Middle frontal gyrus (tissue), 1 donor: ENCODE data around the gene OR2AK2.

Source experiments
- DNase-seq: peaks from one replicate; pipeline ENCODE4 v3.0.0-alpha.2; 2015; ENCODE audit warnings: low spot score; ENCODE audit errors: extremely low spot score

The OR2AK2 gene

DNA sequence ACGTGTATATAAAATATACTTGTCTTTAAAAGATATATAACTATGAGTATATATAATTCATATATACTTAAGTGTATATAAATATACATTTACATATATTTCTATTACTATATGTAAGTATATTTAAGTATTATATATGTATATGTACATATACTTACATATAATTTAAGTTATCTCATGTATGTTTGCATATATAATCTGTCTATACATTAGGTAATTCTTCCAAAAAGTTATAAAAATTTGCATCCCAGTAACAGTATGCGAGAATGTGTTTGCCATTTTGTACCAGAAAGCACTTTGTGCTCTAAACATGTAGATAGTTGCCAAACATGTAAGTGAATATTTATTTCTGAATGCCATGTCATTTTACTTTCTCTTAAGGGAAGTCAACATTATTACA, at the start of gene OR2AK2:
OR2AK2 (plus strand) TSS at position 301 of the 400 bp plus-strand sequence. CDS start 144 bp downstream, outside the sequence.
- no peak for DNase-seq

DNA sequence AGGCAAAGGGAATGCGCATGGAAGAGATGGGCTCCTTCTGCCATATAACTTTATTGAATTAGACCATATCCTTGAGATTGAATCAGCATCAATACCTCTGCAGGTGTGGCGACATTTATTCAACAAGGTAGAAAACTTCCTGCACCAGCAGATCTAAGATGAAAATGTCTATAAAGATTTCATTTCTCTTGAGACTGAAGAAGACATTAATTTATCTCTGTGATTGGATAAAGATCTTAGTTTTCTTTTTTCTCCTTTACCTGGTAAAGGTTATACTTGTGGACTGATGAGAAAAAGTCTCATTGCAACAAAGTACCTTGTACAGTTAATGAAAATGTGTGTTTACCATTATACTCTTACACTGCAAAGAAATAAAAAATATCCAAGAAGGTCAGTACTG, 45.1 kb upstream of the OR2AK2 start, which contains the start of gene OR2T8:
OR2T8 (plus strand) TSS at position 301 of the 400 bp plus-strand sequence. CDS start 766 bp downstream, outside the sequence.
- no peak for DNase-seq

GRCh38 chr1:247923941-247924340, 41.1 kb upstream of the OR2AK2 start:
- DNase-seq = no peak

GRCh38 chr1:247924868-247925267, 40.2 kb upstream of the OR2AK2 start, which contains the start of gene OR2AJ1:
Gene OR2AJ1 (plus strand): TSS chr1:247924889. CDS start chr1:247933769, 8,880 bp downstream.
- no peak for DNase-seq

GRCh38 chr1:247933989-247934388, 31.0 kb upstream of the OR2AK2 start:
- DNase-seq = no peak

- DNase-seq = no peak
Measured at GRCh38 chr1:247935781-247936180, 29.3 kb upstream of the OR2AK2 start.

DNA sequence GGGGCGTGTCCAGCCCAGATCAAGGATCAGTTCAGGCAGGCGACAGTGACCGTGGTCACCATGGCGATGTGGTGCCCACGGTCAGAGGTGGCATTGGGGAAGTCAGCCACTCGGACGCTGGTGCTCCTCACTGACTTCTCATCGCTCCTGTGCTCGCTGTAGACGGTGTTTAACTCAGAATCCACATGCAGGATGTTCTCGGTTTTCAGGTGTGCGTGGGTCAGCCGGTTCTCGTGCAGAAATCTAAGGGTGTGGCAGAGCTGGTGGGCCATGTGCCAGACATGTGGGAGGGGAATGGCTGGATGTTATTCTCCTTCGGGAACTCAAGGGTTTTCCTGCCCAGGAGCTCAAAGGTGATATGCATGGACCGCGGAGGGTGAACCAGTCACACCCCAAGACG, 28.6 kb upstream of the OR2AK2 start:
- DNase-seq = no peak

DNA sequence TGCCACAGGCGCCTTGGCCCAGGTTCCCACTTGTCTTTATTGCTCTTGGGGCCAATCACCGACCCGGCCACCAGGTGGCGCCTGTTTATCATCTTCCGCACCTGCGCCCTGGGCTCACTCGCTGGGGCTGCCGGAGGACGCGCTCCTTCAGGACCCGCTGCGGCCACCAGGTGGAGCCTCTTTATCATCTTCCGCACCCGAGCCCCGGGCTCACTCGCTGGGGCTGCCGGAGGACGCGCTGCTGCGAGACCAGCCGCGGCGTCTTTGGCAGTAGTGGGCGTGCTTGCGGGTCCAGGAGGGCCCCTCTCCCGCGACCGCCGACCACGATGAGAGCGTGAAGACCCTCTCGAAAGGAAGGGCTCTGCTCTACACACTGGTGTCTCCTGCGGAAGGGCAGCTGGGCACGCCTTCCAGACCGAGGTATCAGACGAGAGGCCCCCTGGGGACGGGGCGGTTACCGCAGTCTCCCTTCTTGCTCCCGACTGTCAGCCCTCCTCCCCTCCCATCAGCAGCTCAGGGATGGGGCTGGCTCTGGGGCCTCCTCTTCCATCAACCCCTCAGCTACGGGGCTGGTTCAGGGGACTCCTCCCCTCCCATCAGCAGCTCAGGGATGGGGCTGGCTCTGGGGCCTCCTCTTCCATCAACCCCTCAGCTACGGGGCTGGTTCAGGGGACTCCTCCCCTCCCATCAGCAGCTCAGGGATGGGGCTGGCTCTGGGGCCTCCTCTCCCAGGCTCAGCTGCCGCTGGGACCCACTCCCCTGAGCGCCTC, 27.9 kb upstream of the OR2AK2 start:
- peak; percentile 52 for DNase-seq

GRCh38 chr1:247942624-247943023, 22.4 kb upstream of the OR2AK2 start:
- no peak for DNase-seq

- DNase-seq = no peak
Measured at GRCh38 chr1:247948558-247948957, 16.5 kb upstream of the OR2AK2 start, which contains the start of gene OR2L8. Gene OR2L8 (plus strand): TSS chr1:247948858. CDS start chr1:247948858, 0 bp downstream.

- no peak for DNase-seq
Measured at GRCh38 chr1:247953408-247953807, 11.6 kb upstream of the OR2AK2 start.

- no peak for DNase-seq
Measured at GRCh38 chr1:247961791-247962190, 3.2 kb upstream of the OR2AK2 start.

GRCh38 chr1:247962911-247963588, 2.0 kb upstream of the OR2AK2 start:
- DNase-seq = no peak

DNA sequence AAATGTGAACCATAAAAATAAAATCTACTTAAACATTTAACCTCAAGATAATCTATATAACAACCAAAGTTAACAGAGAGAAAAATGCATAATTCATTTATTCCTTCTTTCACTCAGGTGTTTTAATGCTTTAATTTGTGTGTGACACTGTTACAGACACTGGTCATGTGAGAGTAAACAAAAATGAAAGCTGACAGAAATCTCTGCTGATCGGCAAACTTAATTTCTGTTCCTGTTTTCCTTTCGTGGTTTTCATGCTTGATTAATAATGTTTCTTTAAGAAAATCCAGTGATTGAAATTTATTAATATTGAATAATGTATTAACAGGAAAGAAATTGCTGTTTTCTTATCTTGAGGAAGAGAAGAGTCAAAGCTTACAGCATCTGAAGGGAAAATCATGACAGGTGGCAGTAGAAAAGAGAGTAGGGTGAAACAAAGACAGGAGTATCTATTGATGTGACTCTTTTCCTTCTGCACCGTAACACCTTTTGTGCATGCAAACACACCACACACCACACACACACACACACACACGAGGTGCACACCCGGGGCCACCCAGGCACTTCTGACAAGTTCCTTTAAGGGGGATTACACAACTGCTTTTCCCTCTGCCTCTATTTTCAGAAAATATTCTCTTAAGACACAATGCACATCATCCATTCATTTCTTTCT, 1.6 kb downstream of the OR2AK2 start:
- DNase-seq = no peak

DNA sequence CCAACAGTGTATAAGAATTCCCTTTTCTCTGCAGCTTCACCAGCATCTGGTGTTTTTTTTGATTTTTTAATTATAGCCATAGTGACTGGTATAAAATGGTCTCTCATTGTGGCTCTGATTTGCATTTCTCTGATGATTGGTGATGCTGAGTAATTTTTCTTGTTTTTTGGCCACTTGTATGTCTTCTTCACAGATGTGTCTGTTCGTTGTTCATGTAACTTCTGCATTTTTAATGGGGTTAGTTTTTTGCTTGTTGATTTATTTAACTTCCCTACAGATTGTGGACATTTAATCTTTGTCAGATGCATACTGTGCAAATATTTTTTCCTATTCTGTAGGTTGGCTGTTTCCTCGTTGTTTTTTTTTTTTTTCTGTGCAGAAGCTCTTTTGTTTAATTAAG, 28.0 kb downstream of the OR2AK2 start:
- no peak for DNase-seq

DNA sequence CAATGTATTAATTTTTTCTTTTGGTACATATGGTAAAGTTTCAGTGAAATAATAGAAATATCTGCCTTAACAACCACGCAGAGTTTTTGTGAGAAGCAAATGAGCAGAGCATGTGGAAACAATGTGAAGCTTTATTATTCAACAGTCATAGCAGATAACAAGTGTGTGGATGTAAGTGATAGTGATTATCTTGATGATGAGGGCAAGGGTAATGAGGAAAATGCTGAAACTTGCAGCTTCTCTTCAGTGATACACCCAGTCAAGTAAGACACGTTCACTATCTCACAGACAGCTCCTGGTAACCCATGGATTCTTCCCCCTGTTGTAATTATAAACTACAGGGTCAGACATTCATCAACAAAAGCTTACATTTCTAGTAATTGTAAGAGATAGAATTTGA, 33.8 kb downstream of the OR2AK2 start:
- no peak for DNase-seq

GRCh38 chr1:248000169-248000568, 35.1 kb downstream of the OR2AK2 start:
- no peak for DNase-seq

DNA sequence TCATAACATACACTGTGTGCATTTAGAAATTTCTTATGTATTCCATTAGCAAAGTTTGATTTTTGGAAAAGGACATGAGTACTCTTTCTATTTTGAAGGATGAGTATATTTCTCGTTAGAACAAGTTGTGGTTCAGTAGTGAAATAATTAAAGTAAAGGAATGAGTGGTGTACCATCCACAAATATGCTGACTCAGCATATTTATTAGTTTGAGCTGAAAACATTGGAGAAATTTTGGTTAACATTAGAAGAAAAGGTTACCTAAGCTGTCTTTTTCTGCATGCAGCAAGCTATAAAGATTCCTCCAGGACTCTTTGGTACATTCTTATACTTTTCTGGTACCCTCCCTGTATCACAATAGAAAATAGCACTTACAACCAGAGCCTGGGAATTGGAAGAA, 42.7 kb downstream of the OR2AK2 start:
- no peak for DNase-seq

GRCh38 chr1:248009681-248010080, 44.6 kb downstream of the OR2AK2 start:
- DNase-seq = no peak

GRCh38 chr1:248013229-248013710, 48.2 kb downstream of the OR2AK2 start, which contains the start of gene OR2L5:
Gene OR2L5 (plus strand): TSS chr1:248013660. CDS start chr1:248021948, 8,288 bp downstream.
- DNase-seq = no peak

DNA sequence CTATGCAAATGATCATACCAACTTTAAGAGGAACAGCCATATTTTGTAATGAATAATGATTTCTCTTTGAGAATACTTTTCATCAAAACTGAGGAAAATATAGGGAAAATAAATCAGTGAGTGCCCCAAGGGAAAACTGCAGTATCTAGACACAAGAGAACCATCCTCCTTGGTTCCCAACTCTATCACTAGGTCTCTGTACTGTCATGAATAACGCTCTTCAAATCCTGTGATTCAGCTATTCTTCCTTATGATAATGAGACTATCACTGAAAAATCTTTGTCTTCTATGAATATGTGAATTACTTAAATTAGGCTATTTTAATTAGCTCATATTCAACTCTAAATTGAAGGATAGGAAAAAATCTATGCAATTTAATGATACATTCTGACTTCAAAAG, 50.8 kb downstream of the OR2AK2 start:
- no peak for DNase-seq
